T-helper 1 cell treated with Interleukin-12 subunit alpha and Interleukin-12 subunit beta and Interleukin-4 antibody, amounts not matched to agents 30 ng/mL and 1 ng/mL, for 36 hours (primary cell): ENCODE results near the gene NR2F6. TPM values are rescaled to one million over a fixed set of nuclear protein-coding genes. Genes with fewer than 3 reads are reported as not detected.
"Not testable (repeated sequence)": the region's sequence is repeated elsewhere in the genome, so short reads cannot be mapped to it uniquely, and the experiment has no call there.

Experiments
- intact Hi-C: fragments of 100-400 bp; cut with micrococcal nuclease; formaldehyde crosslinking; loops from one replicate; pipeline ENCODE4 v1.15.1; 2024
- total RNA-seq: library from RNA; stranded (reverse); gene quantifications from 2 replicates; pipeline ENCODE4 v1.2.3, GENCODE V29; 2022

Gene NR2F6
- total RNA-seq, 1 donor from 2014 or later, result 6.4 TPM

DNA sequence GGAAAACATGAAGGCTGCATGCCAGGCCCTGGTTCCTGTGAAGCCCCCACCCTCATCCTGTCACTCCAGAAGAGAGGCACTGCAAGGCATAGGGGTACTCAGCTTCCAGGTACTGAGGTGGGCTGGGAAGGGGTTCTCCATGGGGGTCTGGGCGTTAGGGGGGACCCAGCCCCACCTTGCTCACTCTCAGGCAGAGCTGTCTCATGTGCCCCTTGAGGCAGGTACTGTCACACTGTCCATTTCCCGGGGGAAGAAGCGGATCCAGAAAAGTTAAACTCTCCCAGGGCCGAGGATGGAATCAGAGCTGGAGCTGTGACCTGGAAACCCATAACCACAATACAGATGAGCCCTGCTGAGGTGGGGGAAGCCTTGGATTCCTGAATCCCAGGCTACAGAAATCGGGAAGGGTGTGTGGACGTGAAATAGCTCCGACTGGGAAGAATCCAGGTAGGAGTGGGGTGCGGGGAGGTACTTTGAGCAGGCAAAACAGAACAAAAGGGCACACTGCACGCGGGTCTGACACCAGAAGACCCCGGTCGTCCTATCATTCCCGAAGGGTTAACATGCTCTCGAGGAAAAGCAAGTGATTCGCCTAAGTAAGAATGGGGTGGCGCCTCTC lies 31.1 kb downstream of the NR2F6 start:
- intact Hi-C loops, result loop anchor here (1.0 kb wide), 8 partner anchors 12 to 586 kb away; partner anchors contain the start of genes BABAM1, DDA1, GTPBP3 and HAUS8

DNA sequence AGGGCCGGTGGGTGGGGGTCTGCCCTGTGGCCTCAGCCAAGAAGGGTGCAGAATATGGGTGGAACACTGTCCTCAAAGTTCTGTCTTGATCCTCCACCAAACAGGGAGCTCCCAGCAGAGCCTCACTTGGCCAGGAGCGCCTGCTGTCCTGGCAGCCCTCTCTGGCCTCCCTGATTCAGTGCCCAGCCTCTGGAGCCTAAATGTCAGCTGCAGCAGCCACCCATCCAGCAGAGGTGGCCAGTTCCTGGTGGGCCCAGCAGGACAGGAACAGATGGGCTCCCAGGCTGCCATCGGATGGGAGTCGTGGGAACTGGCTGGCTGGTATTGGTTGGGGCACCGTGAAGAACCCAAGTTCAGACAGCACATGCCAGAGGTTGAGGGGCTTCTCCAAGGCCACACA lies 32.4 kb downstream of the NR2F6 start:
- intact Hi-C loops, result no loop called here

DNA sequence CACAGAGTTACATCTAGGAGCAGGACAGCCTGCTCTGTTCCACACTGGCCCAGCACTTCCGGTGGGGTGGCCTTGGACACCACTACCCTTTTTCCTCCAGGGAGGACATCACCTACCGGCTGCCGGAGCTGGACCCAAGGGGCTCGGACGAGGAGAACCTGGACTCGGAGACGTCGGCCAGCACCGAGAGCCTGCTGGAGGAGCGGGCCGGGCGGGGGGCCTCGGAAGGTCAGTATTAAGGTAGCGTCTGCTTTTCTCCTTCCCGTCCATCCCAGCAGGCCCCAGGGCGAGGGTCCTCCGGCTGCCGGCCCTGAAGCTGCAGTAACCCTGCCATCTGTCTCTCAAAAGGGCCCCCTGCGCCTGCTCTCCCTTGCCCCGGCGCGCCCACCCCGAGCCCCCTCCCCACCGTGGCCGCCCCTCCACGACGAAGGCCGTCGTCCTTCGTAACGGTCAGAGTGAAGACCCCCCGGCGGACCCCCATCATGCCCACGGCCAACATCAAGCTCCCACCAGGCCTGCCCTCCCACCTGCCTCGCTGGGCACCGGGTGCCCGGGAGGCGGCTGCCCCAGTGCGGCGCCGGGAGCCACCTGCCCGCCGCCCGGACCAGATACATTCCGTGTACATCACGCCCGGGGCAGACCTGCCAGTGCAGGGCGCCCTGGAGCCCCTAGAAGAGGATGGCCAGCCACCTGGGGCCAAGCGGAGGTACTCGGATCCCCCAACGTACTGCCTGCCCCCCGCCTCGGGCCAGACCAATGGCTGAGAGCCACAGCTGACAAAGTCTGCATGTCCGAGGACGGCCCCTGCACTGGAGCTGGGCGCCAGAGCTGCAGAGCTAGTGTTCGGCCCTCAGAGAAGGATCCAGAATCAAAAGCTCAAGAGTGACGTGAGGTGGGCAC lies 33.9 kb downstream of the NR2F6 start:
- intact Hi-C loops, result no loop called here

DNA sequence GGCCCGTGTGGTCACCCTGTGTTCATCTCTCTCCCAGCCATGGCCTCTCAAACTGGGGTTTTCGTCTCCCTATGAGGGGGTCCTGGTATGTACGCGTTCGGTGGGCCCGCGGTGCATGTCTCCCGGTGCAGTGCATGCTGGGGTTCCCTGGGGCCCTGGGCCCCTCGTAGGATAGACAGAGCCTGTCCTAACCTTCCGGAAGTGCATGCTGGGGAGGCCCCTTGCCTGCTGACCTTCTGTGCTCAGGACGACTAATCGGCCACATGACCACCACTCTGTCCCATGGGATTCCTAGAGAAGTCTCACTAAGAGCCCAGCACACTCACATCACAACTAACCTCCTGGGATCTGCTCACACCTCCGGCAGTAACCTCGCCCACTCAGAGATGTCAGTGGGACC lies 35.4 kb downstream of the NR2F6 start:
- intact Hi-C loops, result no loop called here

DNA sequence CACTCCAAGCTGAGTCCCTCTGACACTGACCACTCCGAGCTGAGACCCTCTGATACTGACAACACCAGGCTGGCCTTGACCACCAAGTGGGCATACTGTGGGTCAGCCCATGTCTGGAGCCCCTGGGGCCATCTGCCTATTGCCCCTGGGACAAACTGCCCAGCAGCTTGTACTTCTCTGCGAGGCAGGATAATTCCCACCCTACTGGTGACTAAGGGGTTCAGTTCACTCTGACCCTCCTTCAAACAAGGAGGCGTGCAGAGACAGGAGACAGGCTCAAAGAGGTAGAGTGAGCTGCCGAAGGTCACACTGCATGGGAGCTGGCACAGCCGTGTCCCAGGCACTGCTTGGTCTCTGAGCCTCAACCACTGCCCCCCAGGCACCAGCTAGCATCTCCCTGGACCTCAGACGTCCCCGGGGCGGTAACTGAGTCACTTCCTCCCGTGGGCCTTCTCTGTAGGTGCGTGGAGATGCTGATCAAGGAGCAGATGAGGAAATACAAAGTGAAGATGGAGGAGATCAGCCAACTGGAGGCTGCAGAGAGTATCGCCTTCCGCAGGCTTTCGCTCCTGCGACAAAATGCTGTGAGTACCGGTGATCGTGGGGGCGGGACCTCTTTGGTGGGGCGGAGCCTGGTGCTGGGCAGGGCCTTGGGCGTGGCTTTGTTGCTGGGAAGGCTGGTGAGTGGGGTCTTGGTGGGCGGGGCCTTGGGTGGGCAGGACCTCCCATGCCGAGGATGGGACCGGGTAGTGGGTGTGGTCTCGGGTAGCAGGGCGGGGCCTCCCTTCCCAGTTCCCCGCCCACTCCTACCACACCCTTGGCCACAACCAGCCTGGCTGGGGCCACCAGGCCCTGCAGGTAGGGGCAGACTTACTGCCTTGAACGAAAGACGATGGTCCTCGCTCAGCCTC lies 36.3 kb downstream of the NR2F6 start:
- intact Hi-C loops, result no loop called here

DNA sequence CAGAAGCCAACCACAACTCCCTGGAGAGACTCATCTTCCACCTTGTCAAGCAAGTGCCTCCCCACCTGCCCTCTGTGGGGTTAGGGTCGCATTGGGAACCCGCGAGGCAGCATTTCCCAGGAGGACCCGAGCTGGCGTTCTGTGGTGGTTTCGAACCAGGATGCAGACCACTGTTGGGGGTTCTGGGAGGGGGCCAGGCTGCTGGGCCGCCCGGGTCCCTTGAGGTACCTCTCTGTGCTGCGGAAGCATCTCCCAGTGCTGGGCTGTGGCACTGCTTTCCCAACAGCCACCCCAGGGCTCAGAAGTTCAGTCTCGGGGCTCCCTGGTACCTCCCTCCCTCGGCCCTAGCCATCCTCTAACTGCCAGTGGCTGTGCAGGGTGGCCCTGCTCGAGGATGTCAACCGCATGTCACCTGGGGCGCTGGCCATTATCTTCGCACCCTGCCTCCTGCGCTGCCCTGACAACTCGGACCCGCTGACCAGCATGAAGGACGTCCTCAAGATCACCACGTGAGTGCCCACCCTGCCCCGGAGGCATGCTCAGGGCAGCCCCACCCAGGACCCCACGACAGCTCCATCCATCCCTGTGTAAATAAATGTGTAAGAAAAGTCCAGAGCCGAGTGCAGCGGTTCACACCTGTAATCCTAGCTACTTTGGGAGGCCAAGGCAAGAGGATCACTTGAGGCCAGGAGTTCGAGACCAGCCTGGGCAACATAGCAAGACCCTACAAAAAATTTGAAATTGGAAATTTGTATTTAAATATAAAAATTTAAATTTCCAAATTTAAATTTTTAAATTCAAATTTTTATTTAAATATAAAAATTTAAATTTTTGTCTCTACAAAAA lies 38.8 kb downstream of the NR2F6 start:
- intact Hi-C loops, result no loop called here

DNA sequence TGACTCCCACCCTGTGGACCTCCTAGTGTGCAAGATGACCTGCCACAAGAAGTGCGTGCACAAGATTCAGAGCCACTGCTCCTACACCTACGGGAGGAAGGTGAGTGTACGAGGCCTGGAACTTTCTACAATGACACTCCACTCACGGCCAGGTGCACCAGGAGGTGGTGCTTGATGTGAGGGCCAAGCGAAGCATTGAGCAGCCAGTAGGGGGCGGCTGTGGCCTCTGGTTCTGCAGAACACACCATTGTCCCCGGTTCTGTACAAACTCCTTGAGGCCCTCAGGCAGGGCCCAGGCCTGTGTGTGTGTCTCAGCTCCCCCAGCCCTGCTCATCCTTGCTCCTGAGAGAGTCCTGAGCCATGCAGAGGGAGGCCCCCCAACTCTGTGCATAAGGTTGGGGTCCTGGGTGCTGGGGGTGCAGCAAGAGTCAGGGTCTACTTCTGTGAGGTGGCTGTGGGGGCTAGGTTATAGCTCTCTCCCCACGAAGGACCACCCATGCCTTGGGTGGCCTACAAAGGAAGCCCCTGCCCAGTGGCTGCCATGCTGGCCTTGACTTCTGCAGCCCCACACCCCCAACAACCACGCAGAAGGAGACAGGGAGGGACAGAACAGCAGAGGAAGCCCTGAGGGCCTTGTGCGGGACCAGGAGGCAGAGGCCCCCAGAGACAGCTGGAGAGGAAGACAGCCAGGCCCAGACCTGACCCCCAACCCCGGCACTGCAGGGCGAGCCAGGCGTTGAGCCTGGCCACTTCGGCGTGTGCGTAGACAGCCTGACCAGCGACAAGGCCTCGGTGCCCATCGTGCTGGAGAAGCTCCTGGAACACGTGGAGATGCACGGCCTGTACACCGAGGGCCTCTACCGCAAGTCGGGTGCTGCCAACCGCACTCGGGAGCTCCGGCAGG lies 40.2 kb downstream of the NR2F6 start:
- intact Hi-C loops, result loop anchor here (1.0 kb wide), 2 partner anchors 77 to 138 kb away; no protein-coding TSS in a partner anchor

DNA sequence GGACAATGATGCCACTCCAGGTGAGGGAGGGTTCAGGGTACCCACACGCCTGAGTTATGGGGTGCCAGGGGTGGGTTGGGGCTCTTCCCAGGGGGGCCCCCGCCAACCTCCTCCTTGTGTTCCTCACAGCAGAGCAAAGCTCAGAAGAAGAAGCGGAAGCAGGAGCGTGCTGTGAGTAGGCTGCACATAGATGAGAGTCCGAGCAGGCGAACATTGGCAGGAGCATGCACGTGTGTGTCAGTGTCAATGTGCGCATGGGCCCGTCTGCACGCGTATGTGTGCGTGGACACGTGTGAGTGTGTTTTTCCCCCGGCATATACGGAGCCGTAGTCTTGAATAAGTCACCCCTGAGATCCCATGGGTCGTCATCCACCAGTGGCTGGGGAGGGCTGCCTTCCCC lies 43.0 kb downstream of the NR2F6 start:
- intact Hi-C loops, result no loop called here

DNA sequence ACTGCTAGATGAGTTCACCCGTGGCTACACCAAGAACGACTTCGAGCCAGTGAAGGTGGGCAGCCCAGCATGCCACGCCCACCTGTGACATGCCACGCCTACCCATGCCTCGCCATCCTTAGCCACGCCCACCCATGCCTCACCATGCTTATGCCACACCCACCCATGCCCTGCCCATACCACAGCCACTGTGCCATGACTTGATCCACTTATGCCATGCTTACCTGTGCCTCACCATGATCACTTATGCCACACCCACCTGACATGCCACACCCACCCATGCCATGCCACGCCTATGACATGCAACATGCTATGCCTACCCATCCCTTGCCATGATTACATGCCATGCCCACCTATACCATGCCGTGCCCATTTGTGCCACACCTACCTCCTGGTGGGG lies 43.5 kb downstream of the NR2F6 start:
- intact Hi-C loops, result no loop called here

DNA sequence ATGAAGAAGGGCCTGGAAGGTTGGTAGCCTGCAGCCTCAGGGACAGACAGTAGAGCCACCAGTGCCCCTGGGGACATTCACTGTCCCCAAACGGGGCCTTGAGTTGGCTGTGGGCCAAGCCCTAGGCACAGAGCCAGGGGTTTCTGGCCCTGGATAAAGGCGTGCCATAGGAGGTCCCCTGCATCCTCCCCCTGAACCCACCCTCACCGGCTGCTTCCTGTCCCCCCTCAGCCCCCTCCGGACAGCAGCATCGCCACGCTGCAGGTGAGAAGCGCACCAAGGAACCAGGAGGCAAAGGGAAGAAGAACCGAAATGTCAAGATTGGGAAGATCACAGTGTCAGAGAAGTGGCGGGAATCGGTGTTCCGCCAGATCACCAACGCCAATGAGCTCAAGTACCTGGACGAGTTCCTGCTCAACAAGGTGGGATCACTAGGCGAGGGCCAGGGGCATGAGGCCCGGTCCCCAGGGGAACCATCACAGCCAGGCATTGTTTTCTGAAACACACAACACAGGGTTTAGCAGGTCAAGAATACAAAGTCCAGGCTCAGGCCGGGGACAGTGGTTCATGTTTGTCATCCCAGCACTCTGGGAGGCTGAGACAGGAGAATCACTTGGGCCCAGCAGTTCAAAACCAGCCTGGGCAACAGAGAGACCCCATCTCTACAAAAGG lies 45.2 kb downstream of the NR2F6 start:
- intact Hi-C loops, result no loop called here

DNA sequence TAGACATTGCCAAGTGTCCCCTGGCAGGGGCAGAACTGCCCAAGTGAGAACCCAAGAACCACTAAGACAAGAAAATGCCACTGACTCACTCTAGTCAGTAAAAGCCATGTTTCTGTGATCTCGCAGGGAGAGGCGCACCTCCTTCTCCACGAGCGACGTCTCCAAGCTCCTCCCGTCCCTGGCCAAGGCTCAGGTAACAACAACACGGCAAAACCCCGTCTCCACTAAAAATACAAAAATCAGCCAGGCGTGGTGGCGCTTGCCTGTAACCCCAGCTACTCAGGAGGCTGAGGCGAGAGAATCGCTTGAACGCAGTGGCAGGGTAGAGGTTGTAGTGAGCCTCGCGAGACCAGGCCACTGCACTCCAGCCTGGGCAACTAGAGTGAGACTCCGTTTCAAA lies 48.1 kb downstream of the NR2F6 start:
- intact Hi-C loops, result no loop called here

DNA sequence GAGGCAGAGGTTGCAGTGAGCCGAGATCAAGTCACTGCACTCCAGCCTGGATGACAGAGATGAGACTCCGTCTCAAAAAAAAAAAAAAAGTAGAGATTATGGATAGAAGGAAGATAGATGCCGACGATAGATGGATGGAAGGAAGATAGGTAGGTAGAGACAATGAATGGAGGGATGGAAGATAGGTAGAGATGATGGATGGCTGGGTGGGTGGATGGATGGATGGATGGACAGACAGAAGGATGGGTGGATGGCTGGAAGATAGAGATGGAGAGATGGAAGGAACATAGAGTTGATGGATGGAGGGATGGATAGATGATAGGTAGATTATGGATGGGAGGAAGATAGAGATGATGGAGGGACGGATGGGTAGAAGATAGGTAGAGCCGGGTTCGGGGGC lies 49.1 kb downstream of the NR2F6 start:
- intact Hi-C loops, result no loop called here

DNA sequence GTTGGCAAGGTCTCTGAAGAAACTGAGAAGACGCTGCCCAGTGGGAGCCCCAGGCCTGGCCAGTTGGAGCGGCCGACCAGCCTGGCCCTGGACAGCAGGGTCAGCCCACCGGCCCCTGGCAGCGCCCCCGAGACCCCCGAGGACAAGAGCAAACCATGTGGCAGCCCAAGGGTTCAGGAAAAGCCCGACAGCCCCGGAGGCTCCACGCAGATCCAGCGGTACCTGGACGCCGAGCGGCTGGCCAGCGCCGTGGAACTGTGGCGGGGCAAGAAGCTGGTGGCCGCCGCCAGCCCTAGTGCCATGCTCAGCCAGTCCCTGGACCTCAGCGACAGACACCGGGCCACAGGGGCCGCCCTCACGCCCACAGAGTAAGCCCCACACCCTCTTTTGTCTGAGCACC lies 50.6 kb downstream of the NR2F6 start:
- intact Hi-C loops, result no loop called here

DNA sequence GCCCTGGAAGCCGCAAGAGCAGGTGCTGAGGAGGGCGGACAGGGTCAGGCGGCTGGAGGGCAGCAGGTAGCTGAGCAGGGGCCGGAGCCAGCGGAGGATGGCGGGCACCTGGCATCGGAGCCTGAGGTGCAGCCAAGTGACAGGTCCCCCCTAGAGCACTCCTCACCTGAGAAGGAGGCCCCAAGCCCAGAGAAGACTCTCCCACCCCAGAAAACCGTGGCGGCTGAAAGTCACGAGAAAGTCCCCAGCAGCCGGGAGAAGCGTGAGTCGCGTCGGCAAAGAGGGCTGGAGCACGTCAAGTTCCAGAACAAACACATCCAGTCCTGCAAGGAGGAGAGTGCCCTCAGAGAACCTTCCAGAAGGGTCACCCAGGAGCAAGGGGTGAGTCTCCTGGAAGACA lies 51.1 kb downstream of the NR2F6 start:
- intact Hi-C loops, result no loop called here

DNA sequence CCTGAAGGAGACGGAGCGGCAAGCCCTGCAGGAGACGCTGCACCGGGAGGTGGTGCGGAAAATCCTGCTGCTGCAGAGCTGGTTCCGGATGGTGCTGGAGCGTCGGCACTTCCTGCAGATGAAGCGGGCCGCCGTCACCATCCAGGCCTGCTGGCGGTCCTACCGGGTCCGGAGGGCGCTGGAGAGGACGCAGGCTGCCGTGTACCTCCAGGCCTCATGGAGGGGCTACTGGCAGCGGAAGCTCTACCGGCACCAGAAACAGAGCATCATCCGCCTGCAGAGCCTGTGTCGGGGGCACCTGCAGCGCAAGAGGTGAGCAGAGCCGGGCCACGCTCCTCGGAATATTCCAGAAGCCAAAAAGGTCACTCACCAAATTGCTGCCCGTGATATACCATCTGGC lies 53.0 kb downstream of the NR2F6 start:
- intact Hi-C loops, result no loop called here

DNA sequence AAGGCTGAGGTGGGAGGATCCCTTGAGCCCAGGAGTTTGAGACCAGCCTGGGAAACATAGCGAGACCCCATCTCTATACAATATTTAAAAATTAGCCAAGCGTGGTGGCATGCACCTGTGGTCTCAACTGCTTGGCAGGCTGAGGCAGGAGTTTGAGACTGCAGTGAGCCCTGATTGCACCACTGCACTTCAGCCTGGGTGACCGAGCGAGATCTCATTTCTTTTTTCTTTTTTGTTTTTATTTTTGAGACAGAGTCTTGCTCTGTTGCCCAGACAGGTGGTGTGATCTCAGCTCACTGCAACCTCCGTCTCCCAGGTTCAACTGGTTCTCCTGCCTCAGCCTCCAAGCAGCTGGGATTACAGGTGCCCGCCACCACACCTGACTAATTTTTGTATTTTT lies 54.0 kb downstream of the NR2F6 start:
- intact Hi-C loops, result not testable (repeated sequence)

DNA sequence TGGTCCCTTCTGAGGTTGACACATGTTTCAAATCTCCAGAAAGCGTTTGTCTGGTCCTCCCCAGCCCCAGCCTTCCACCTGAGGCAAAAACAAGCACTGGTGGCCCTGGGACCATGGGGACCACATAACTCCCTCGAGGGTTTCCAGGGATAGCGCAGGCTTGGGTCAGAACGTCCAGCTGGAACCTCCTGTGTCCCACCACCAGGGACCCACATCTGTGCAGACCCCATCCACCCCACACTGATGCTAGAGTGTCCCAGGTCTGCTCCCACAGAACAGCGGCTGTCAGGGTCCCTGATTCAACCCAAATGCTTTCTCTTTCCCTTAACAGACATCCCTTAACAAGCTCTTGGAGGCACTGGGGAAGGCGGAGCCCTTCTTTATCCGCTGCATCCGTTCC lies 60.1 kb downstream of the NR2F6 start:
- intact Hi-C loops, result loop anchor here (2.0 kb wide), 2 partner anchors 49 to 111 kb away; partner anchors contain the start of genes HAUS8 and MYO9B

DNA sequence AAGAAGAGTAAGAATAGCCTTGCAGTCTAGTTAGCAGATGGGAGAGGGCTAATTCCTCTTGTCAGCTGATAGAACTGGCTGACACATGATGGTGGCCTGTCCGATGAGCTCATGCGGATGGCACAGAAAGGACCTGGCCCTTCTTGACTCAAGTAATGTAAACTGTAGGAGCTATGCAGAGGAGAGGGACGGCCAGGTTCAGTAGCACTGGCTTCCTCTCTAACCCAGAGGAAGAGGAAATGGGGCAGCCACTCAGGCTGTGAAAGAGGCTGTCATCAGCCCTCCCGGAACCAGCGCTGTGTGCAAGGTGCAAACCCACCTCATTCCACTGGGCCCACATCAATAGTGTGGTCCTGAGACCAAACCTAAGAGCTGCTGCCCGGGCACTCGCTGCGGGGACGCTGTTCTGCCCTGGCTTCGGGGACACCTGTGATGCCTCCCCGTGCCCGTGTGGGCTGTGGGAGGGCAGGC lies 61.3 kb downstream of the NR2F6 start:
- intact Hi-C loops, result loop anchor here (1.0 to 2.0 kb wide), 4 partner anchors 50 to 117 kb away; partner anchors contain the start of genes HAUS8 and MYO9B

DNA sequence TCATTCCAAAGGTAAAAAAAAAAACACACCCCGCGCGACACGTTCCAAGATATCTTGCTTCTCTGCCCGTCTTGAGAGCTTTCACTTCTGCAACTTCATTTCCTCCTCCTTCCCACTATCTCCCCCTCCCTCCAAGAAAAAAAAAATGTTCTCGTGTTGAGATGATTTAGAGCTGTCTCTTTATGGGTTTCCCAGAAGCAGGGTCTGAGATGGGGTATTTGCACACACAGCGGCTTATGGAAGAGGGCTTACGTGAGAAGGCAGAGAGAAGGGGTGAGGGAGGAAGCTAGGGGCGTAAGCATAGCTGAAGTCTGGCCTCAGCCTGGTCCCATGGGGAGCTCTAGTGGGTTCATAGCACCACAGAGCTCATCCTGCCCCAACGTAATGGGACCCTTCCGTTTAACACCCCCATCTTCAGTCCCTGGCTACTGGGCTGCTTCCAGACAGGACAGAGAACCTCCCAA lies 61.8 kb downstream of the NR2F6 start:
- intact Hi-C loops, result loop anchor here (1.0 to 2.0 kb wide), 4 partner anchors 51 to 117 kb away; partner anchors contain the start of genes HAUS8 and MYO9B
